Neural cell (in vitro differentiated cells): ENCODE results near the gene IQGAP1. TPM values are rescaled to one million over a fixed set of nuclear protein-coding genes. Genes with fewer than 3 reads are reported as not detected.

Experiments
- H2AFZ ChIP-seq: fragments of 200-600, 300-800 bp; sonication (generic), shearing (Covaris generic); 2 replicates; pipeline ENCODE4 v1.6.0; 2014; ENCODE audit warnings: low read depth, mild to moderate bottlenecking, antibody characterized with exemption, low read length, moderate library complexity
- H3F3A ChIP-seq: fragments of 200-600 bp; shearing (Covaris generic); 2 replicates; pipeline ENCODE4 v1.6.1; 2016; ENCODE audit warnings: mild to moderate bottlenecking, moderate library complexity, mixed read lengths, antibody characterized with exemption, low read length; ENCODE audit not compliant: insufficient read depth, poor library complexity, severe bottlenecking
- H3K27ac ChIP-seq: fragments of 200-600, 300-800 bp; sonication (generic), shearing (Covaris generic); 2 replicates; pipeline ENCODE4 v1.5.1; 2014; ENCODE audit warnings: mild to moderate bottlenecking, low read length, moderate library complexity
- H3K27me3 ChIP-seq: fragments of 300-800, 200-600 bp; sonication (generic), shearing (Covaris generic); 2 replicates; pipeline ENCODE4 v1.6.0; 2014; ENCODE audit warnings: mild to moderate bottlenecking, low read depth, low read length, moderate library complexity; ENCODE audit not compliant: insufficient read depth
- H3K36me3 ChIP-seq: fragments of 300-800, 200-600 bp; sonication (generic), shearing (Covaris generic); 2 replicates; pipeline ENCODE4 v1.5.1; 2014; ENCODE audit warnings: mild to moderate bottlenecking, antibody characterized with exemption, low read length, moderate library complexity; ENCODE audit not compliant: insufficient read depth
- H3K4me2 ChIP-seq: fragments of 300-800, 200-600 bp; sonication (generic), shearing (Covaris generic); 2 replicates; pipeline ENCODE4 v1.6.0; 2014; ENCODE audit warnings: mild to moderate bottlenecking, low read length
- H3K4me3 ChIP-seq: fragments of 300-800, 200-600 bp; sonication (generic), shearing (Covaris generic); 2 replicates; pipeline ENCODE4 v1.5.1; 2014; ENCODE audit warnings: mild to moderate bottlenecking, low read length, moderate library complexity
- H3K79me2 ChIP-seq: fragments of 200-600 bp; shearing (Covaris generic); replicated peaks from 2 replicates; pipeline ENCODE4 v1.6.0; 2014; ENCODE audit warnings: mild to moderate bottlenecking, low read length, moderate library complexity; ENCODE audit not compliant: insufficient read depth
- H3K9ac ChIP-seq: fragments of 300-800, 200-600 bp; sonication (generic), shearing (Covaris generic); 2 replicates; pipeline ENCODE4 v1.6.1; 2016; ENCODE audit warnings: mild to moderate bottlenecking, low read length, mixed read lengths
- H3K9me2 ChIP-seq: fragments of 200-600 bp; shearing (Covaris generic); 2 replicates; pipeline ENCODE4 v1.6.1; 2016; ENCODE audit warnings: mild to moderate bottlenecking, low read length, mixed read lengths; ENCODE audit not compliant: insufficient read depth
- H3K9me3 ChIP-seq: fragments of 200-600, 300-800 bp; sonication (generic), shearing (Covaris generic); 2 replicates; pipeline ENCODE4 v1.6.1; 2016; ENCODE audit warnings: mild to moderate bottlenecking, mixed run types, low read length, moderate library complexity, mixed read lengths
- H4K20me1 ChIP-seq: fragments of 200-600 bp; shearing (Covaris generic); 2 replicates; pipeline ENCODE4 v1.6.1; 2016; ENCODE audit warnings: mild to moderate bottlenecking, mixed run types; ENCODE audit not compliant: insufficient read depth
- EP300 ChIP-seq: fragments of 450-650 bp; conservative IDR thresholded peaks from 2 replicates; pipeline ENCODE4 v1.6.1; 2014; ENCODE audit warnings: antibody characterized with exemption, mild to moderate bottlenecking, moderate library complexity; ENCODE audit not compliant: poor library complexity, severe bottlenecking
- EZH2 ChIP-seq: fragments of 200-600, 300-800 bp; shearing (Covaris generic), sonication (generic); IDR thresholded peaks from 2 replicates; pipeline ENCODE4 v1.6.1; 2014; ENCODE audit warnings: antibody characterized with exemption, low read length, borderline replicate concordance, mild to moderate bottlenecking; ENCODE audit not compliant: insufficient read depth, poor library complexity, severe bottlenecking
- MXI1 ChIP-seq: fragments of 450-650 bp; conservative IDR thresholded peaks from 2 replicates; pipeline ENCODE4 v1.6.1; 2014; ENCODE audit warnings: antibody characterized with exemption, mild to moderate bottlenecking; ENCODE audit not compliant: poor library complexity, severe bottlenecking
- POLR2AphosphoS5 ChIP-seq: IDR thresholded peaks from 2 replicates; pipeline ENCODE4 v1.6.1; 2012
- RAD21 ChIP-seq: fragments of 450-650 bp; conservative IDR thresholded peaks from 2 replicates; pipeline ENCODE4 v1.6.1; 2014; ENCODE audit warnings: antibody characterized with exemption, mild to moderate bottlenecking, moderate library complexity
- SMC3 ChIP-seq: fragments of 450-650 bp; conservative IDR thresholded peaks from 2 replicates; pipeline ENCODE4 v1.6.1; 2014; ENCODE audit warnings: antibody characterized with exemption, mild to moderate bottlenecking, moderate library complexity; ENCODE audit not compliant: poor library complexity
- TAF1 ChIP-seq: IDR thresholded peaks from 2 replicates; pipeline ENCODE4 v1.6.1; 2012; ENCODE audit warnings: low read depth
- polyA plus RNA-seq: library from polyadenylated mRNA; depleted of rRNA; stranded (reverse); fragments of >200 nt; gene quantifications from 2 replicates; pipeline ENCODE4 v1.2.3, GENCODE V29; 2014
- TF ChIP-seq, protein P1 (sequence below): IDR thresholded peaks from 2 replicates; pipeline ENCODE4 v1.6.1; 2012; ENCODE audit warnings: borderline replicate concordance
- TF ChIP-seq, protein P2 (sequence below): fragments of 450-650 bp; IDR thresholded peaks from 2 replicates; pipeline ENCODE4 v1.5.1; 2014; ENCODE audit warnings: antibody characterized with exemption, mild to moderate bottlenecking, moderate library complexity; ENCODE audit not compliant: poor library complexity, severe bottlenecking

The IQGAP1 gene
- polyA plus RNA-seq, 1 donor from 2014 or later: 16.6 TPM

DNA sequence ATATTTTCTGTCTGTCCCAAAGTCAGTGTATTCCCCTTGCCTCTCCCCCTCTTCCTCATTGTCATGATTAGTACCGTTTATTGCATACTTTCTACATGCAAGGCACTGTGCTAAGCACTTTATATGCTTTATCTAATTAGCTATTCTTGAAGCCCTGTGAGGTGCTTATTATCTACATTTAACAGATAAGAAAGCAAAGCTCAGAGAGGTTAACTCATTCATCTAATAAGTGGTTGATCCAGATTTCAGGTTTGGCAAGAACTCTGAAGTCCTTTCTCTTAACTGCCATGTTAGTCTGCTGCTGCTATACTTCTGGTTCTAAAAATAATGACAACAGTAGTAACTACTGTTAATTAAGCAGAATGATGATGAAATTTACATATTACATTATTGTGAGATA lies 13.5 kb downstream of the IQGAP1 start:
- no peaks in the 10 kb centered on the region for H4K20me1 ChIP-seq
- no peak for TF ChIP-seq MXI1
- no peak for TF ChIP-seq SMC3
- TF ChIP-seq TAF1: no peak
- TF ChIP-seq EZH2: no peak
- TF ChIP-seq, protein P1, sequence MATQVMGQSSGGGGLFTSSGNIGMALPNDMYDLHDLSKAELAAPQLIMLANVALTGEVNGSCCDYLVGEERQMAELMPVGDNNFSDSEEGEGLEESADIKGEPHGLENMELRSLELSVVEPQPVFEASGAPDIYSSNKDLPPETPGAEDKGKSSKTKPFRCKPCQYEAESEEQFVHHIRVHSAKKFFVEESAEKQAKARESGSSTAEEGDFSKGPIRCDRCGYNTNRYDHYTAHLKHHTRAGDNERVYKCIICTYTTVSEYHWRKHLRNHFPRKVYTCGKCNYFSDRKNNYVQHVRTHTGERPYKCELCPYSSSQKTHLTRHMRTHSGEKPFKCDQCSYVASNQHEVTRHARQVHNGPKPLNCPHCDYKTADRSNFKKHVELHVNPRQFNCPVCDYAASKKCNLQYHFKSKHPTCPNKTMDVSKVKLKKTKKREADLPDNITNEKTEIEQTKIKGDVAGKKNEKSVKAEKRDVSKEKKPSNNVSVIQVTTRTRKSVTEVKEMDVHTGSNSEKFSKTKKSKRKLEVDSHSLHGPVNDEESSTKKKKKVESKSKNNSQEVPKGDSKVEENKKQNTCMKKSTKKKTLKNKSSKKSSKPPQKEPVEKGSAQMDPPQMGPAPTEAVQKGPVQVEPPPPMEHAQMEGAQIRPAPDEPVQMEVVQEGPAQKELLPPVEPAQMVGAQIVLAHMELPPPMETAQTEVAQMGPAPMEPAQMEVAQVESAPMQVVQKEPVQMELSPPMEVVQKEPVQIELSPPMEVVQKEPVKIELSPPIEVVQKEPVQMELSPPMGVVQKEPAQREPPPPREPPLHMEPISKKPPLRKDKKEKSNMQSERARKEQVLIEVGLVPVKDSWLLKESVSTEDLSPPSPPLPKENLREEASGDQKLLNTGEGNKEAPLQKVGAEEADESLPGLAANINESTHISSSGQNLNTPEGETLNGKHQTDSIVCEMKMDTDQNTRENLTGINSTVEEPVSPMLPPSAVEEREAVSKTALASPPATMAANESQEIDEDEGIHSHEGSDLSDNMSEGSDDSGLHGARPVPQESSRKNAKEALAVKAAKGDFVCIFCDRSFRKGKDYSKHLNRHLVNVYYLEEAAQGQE: no peak
- TF ChIP-seq EP300: no peak
- TF ChIP-seq RAD21: no peak
- TF ChIP-seq POLR2AphosphoS5: no peak
- TF ChIP-seq, protein P2, sequence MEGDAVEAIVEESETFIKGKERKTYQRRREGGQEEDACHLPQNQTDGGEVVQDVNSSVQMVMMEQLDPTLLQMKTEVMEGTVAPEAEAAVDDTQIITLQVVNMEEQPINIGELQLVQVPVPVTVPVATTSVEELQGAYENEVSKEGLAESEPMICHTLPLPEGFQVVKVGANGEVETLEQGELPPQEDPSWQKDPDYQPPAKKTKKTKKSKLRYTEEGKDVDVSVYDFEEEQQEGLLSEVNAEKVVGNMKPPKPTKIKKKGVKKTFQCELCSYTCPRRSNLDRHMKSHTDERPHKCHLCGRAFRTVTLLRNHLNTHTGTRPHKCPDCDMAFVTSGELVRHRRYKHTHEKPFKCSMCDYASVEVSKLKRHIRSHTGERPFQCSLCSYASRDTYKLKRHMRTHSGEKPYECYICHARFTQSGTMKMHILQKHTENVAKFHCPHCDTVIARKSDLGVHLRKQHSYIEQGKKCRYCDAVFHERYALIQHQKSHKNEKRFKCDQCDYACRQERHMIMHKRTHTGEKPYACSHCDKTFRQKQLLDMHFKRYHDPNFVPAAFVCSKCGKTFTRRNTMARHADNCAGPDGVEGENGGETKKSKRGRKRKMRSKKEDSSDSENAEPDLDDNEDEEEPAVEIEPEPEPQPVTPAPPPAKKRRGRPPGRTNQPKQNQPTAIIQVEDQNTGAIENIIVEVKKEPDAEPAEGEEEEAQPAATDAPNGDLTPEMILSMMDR: no peak
- H3K36me3 ChIP-seq: no peaks in the 10 kb centered on the region
- H3K27ac ChIP-seq: no peak overlapping the region
- peaks cover 23% of the 10 kb centered on the region for H3K79me2 ChIP-seq
- H3K4me2 ChIP-seq: no peak overlapping the region
- H3K9ac ChIP-seq: no peak overlapping the region
- H3K4me3 ChIP-seq: no peak overlapping the region
- no peaks in the 10 kb centered on the region for H3K9me3 ChIP-seq
- no peaks in the 10 kb centered on the region for H3K9me2 ChIP-seq
- no peaks in the 10 kb centered on the region for H3K27me3 ChIP-seq
- no peaks in the 10 kb centered on the region for H3F3A ChIP-seq
- no peak overlapping the region for H2AFZ ChIP-seq

DNA sequence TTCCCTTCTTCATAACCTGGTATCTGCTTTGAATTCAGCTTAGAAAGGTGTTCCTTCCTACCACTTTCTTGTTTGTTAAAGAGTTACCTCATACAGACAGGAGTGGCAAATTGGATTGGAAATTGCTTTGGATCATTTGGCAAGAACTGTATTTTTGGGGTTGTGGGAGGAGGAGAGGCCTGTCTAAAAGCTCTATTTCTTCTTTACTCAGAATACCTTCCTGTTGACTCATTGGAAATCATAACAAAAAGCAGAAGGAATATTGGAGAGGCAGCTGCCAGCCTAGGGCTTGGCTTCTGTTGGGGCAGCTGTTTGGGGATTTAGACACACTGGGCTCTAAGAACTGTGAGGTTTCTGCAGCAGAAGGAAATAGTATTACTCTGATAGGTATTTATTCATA lies 14.2 kb downstream of the IQGAP1 start:
- Histone ChIP-seq H3K4me3 (no peak overlapping the region), H3K79me2 (peaks cover 23% of the 10 kb centered on the region), H4K20me1 (no peaks in the 10 kb centered on the region), H3F3A (no peaks in the 10 kb centered on the region), H2AFZ (no peak overlapping the region), H3K27ac (no peak overlapping the region), H3K4me2 (no peak overlapping the region), H3K36me3 (no peaks in the 10 kb centered on the region), H3K9me3 (no peaks in the 10 kb centered on the region), H3K9ac (no peak overlapping the region), H3K9me2 (no peaks in the 10 kb centered on the region), H3K27me3 (no peaks in the 10 kb centered on the region)
- TF ChIP-seq RAD21 (no peak), EP300 (no peak), MXI1 (no peak)
- TF ChIP-seq, protein P1: no peak
